OCI-LY7 (cell line): ENCODE data around the gene CDH2.

Experiments
- CTCF ChIP-seq: fragments of 200-600 bp; sonication (generic); conservative IDR thresholded peaks from 2 replicates; pipeline ENCODE4 v1.5.1; 2014; ENCODE audit warnings: mild to moderate bottlenecking, antibody characterized with exemption, low read length, moderate library complexity, mixed read lengths
- EZH2phosphoT487 ChIP-seq: fragments of 200-600 bp; sonication (generic); IDR thresholded peaks from 2 replicates; pipeline ENCODE4 v1.6.1; 2018; ENCODE audit warnings: low read depth, borderline replicate concordance, mild to moderate bottlenecking, mixed run types, antibody characterized with exemption, low read length, moderate library complexity, mixed read lengths

- TF ChIP-seq CTCF, result no peak
- no peak for TF ChIP-seq EZH2phosphoT487
These were observed 114.5 kb downstream of the CDH2 start for GRCh38 chr18:28062443-28062842.
